ENCODE measurements around the gene HS1BP3. TPM values are rescaled to one million over a fixed set of nuclear protein-coding genes. Genes with fewer than 3 reads are reported as not detected.

Gene HS1BP3
- total RNA-seq, 1 experiment from 2014 or later, result 19.6 TPM

GRCh38 chr2:20678086-20678395, 27.1 kb upstream of the HS1BP3 start:
- Histone ChIP-seq H3K79me2 (ENCODE audit: low read length) (no peaks in the 10 kb centered on the region), H4K20me1 (ENCODE audit: low read length) (no peaks in the 10 kb centered on the region), H3K4me1 (ENCODE audit: insufficient read depth, low read length) (peaks cover 9% of the 10 kb centered on the region), H3K9me2 (replicated peaks; ENCODE audit: low read length) (no peaks in the 10 kb centered on the region), H3K27ac (ENCODE audit: low read length) (no peak overlapping the region), H3K9me3 (ENCODE audit: low read length) (no peaks in the 10 kb centered on the region), H3F3A (ENCODE audit: low read length, unreplicated experiment) (no peaks in the 10 kb centered on the region), H3K27me3 (ENCODE audit: low read length) (peaks cover 29% of the 10 kb centered on the region), H3K4me2 (ENCODE audit: low read length) (no peak overlapping the region), H3K9ac (ENCODE audit: low read length) (no peak overlapping the region), H3K36me3 (ENCODE audit: low read depth, low read length) (no peaks in the 10 kb centered on the region), H3K4me3 (ENCODE audit: low read length) (no peak overlapping the region), H2AFZ (ENCODE audit: low read length) (no peak overlapping the region)
- no peak for TF ChIP-seq EZH2phosphoT487 (IDR thresholded peaks at IDR 0.05; ENCODE audit: borderline replicate concordance, low read length)
- TF ChIP-seq EZH2 (IDR thresholded peaks at IDR 0.05; ENCODE audit: low read length, unreplicated experiment), result no peak
- TF ChIP-seq, protein P1, sequence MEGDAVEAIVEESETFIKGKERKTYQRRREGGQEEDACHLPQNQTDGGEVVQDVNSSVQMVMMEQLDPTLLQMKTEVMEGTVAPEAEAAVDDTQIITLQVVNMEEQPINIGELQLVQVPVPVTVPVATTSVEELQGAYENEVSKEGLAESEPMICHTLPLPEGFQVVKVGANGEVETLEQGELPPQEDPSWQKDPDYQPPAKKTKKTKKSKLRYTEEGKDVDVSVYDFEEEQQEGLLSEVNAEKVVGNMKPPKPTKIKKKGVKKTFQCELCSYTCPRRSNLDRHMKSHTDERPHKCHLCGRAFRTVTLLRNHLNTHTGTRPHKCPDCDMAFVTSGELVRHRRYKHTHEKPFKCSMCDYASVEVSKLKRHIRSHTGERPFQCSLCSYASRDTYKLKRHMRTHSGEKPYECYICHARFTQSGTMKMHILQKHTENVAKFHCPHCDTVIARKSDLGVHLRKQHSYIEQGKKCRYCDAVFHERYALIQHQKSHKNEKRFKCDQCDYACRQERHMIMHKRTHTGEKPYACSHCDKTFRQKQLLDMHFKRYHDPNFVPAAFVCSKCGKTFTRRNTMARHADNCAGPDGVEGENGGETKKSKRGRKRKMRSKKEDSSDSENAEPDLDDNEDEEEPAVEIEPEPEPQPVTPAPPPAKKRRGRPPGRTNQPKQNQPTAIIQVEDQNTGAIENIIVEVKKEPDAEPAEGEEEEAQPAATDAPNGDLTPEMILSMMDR (conservative IDR thresholded peaks at IDR 0.05; ENCODE audit: low read depth, low read length), result no peak
- ChIA-PET POLR2A (ENCODE audit: unreplicated experiment) (no interaction called here), CTCF (interaction anchor here (0.5 to 1.5 kb wide), 4 partner anchors 16 to 285 kb away, joined by 3 to 8 read pairs (median 4); no protein-coding TSS in a partner anchor)
- DNase-seq (no peak), ATAC-seq (no peak)
- intact Hi-C loops (cut with micrococcal nuclease), result no loop called here
- no TSS peak for BruUV-seq (replicated peaks)

- CTCF ChIA-PET, result interaction anchor here (0.5 to 1.5 kb wide), 6 partner anchors 13 to 285 kb away, joined by 3 to 8 read pairs (median 4); no protein-coding TSS in a partner anchor
- H3K4me2 ChIP-seq (ENCODE audit: low read length), result no peak overlapping the region
- no peaks in the 10 kb centered on the region for H3F3A ChIP-seq (ENCODE audit: low read length, unreplicated experiment)
- peak; percentile 50 for ATAC-seq
- TF ChIP-seq EZH2 (IDR thresholded peaks at IDR 0.05; ENCODE audit: low read length, unreplicated experiment) (no peak), EZH2phosphoT487 (IDR thresholded peaks at IDR 0.05; ENCODE audit: borderline replicate concordance, low read length) (no peak)
- TF ChIP-seq, protein P1 (conservative IDR thresholded peaks at IDR 0.05; ENCODE audit: low read depth, low read length), result peak; percentile 69
- H3K9me3 ChIP-seq (ENCODE audit: low read length), result no peaks in the 10 kb centered on the region
- no peaks in the 10 kb centered on the region for H3K36me3 ChIP-seq (ENCODE audit: low read depth, low read length)
- H3K9ac ChIP-seq (ENCODE audit: low read length), result no peak overlapping the region
- no TSS peak for BruUV-seq (replicated peaks)
- POLR2A ChIA-PET (ENCODE audit: unreplicated experiment), result no interaction called here
- H2AFZ ChIP-seq (ENCODE audit: low read length), result no peak overlapping the region
- no peaks in the 10 kb centered on the region for H3K9me2 ChIP-seq (replicated peaks; ENCODE audit: low read length)
- peak; percentile 21 for DNase-seq
- peaks cover 29% of the 10 kb centered on the region for H3K27me3 ChIP-seq (ENCODE audit: low read length)
- peaks cover 9% of the 10 kb centered on the region for H3K4me1 ChIP-seq (ENCODE audit: insufficient read depth, low read length)
- no peaks in the 10 kb centered on the region for H4K20me1 ChIP-seq (ENCODE audit: low read length)
- intact Hi-C loops (cut with micrococcal nuclease), result no loop called here
- no peak overlapping the region for H3K4me3 ChIP-seq (ENCODE audit: low read length)
- no peak overlapping the region for H3K27ac ChIP-seq (ENCODE audit: low read length)
- H3K79me2 ChIP-seq (ENCODE audit: low read length), result no peaks in the 10 kb centered on the region
These were observed 26.6 kb upstream of the HS1BP3 start for GRCh38 chr2:20677301-20678085.

Data from PC-3 (cell line).